Thoracic aorta (tissue), 2 donors: Measurements from ENCODE around the gene MTMR12. TPM values are rescaled to one million over a fixed set of nuclear protein-coding genes. Genes with fewer than 3 reads are reported as not detected.

Source experiments
- ATAC-seq: fragments of 150-250 bp; one replicate; pipeline ENCODE4 v1.8.0; 2017; ENCODE audit warnings: low read depth; ENCODE audit not compliant: insufficient number of reproducible peaks, low FRiP score
- DNase-seq: peaks from one replicate; pipeline ENCODE4 v3.0.0-alpha.2; 2020; ENCODE audit warnings: low spot score
- H3K27ac ChIP-seq, 2 donors: fragments of 200-600 bp; sonication (generic); 1 replicate in 1 of 2; 2 replicates in 1 of 2; pipeline ENCODE4 v1.5.1; 2016; ENCODE audit warnings: mild to moderate bottlenecking in 2 of 2, moderate library complexity in 2 of 2
- H3K27me3 ChIP-seq: fragments of 200-600 bp; sonication (generic); replicated peaks from 2 replicates; pipeline ENCODE4 v1.6.0; 2016; ENCODE audit warnings: mild to moderate bottlenecking; ENCODE audit not compliant: insufficient read depth
- H3K36me3 ChIP-seq: fragments of 200-600 bp; sonication (generic); one replicate; pipeline ENCODE4 v1.5.1; 2016
- H3K4me1 ChIP-seq, 2 donors: fragments of 200-600 bp; sonication (generic); 1 replicate in 1 of 2; 2 replicates in 1 of 2; pipeline versions ENCODE4 v1.5.1 to v1.6.0; 2016; ENCODE audit warnings: low read depth in 2 of 2, mild to moderate bottlenecking in 1 of 2; ENCODE audit not compliant: control insufficient read depth in 1 of 2
- H3K4me3 ChIP-seq: fragments of 200-600 bp; sonication (generic); 2 replicates; pipeline ENCODE4 v1.5.1; 2016; ENCODE audit warnings: mild to moderate bottlenecking
- H3K9me3 ChIP-seq: fragments of 200-600 bp; sonication (generic); 2 replicates; pipeline ENCODE4 v1.5.1; 2016
- CTCF ChIP-seq: fragments of 200-600 bp; sonication (generic); IDR thresholded peaks from one replicate; pipeline ENCODE4 v1.5.1; 2019; ENCODE audit warnings: antibody characterized with exemption
- total RNA-seq, 2 donors: library from RNA; depleted of rRNA; stranded (reverse); fragments of >200 nt; gene quantifications; one replicate each; pipeline versions ENCODE4 v1.1.0 to v1.2.3, GENCODE V29; 2016

Gene MTMR12
- total RNA-seq, 2 donors from 2014 or later, result 23.6 to 45.0 TPM

DNA sequence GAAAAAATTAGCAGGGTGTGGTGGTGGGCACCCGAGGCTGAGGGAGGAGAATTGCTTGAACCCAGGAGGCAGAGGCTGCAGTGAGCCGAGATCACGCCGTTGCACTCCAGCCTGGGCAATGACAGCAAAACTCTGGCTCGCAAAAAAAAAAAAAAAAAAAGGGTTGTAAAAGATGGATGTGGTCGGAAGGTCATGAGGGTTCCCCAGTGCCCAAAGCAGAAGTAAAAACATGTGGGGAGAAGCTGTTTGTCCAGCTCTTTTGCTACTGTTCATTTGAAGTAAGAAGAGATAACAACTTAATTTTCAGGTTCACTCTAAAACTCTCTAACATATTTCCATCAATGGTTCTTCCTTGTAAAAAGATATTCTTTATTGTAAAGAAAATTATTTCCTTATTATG, 81.5 kb downstream of the MTMR12 start:
- Histone ChIP-seq H3K4me1 (peaks cover 25 to 32% of the 10 kb centered on the region in 2 donors), H3K9me3 (no peaks in the 10 kb centered on the region), H3K4me3 (no peak overlapping the region), H3K27ac (no peak overlapping the region), H3K36me3 (peaks cover 12% of the 10 kb centered on the region), H3K27me3 (no peaks in the 10 kb centered on the region)
- no peak for TF ChIP-seq CTCF
- DNase-seq (no peak), ATAC-seq (no peak)

- no peak for TF ChIP-seq CTCF
- peaks cover 12% of the 10 kb centered on the region for H3K36me3 ChIP-seq
- no peak overlapping the region for H3K27ac ChIP-seq
- no peak overlapping the region for H3K4me3 ChIP-seq
- no peaks in the 10 kb centered on the region for H3K9me3 ChIP-seq
- DNase-seq, result no peak
- ATAC-seq, result no peak
- H3K27me3 ChIP-seq, result no peaks in the 10 kb centered on the region
- H3K4me1 ChIP-seq, result peaks cover 25 to 33% of the 10 kb centered on the region in 2 donors
These were observed 82.2 kb downstream of the MTMR12 start for GRCh38 chr5:32230356-32231099.

DNA sequence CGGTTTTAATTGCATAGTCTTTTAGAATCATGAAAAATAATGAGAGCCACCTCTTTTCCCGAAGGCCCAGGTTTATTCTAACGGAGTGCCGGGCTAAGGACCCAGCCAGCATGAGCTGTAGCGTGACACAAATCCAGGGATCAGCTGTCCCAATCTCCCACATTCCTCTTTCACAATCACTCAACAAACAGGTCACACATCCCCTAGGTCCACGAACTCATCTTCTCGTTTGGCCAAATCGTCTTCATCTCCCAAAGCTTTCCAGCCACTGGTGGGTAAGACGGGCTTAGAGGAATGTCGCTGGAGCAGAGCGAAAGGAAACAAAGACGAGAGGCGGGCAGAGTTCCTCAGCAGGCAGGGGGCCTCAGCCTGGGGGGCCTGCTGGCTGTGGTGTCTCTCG, 83.2 kb downstream of the MTMR12 start:
- peaks cover 23 to 36% of the 10 kb centered on the region in 2 donors for H3K4me1 ChIP-seq
- DNase-seq, result no peak
- peaks cover 12% of the 10 kb centered on the region for H3K36me3 ChIP-seq
- no peak overlapping the region for H3K27ac ChIP-seq
- ATAC-seq, result no peak
- no peaks in the 10 kb centered on the region for H3K27me3 ChIP-seq
- no peak for TF ChIP-seq CTCF
- no peak overlapping the region for H3K4me3 ChIP-seq
- no peaks in the 10 kb centered on the region for H3K9me3 ChIP-seq

DNA sequence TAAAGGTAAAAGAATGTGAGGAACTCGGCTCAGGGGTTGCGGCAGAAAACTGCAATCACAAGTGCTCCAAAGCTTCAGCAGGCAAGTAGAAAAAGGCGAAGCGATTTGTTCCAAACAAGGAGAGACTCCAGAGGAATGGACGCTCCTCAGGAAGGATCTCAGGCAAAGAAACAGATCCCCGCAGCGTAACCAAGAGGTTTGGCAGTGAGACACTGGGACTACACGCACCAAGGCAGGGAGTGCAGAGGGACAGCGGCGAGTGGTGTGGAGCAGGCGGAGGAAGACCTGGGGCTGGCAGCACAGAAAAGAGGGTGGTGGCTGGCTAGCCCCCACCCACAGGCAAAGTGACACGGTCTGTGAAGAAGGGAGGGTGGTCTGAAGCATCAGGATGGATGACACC, 83.9 kb downstream of the MTMR12 start:
- Histone ChIP-seq H3K27ac (no peak overlapping the region), H3K4me1 (peaks cover 19 to 28% of the 10 kb centered on the region in 2 donors), H3K36me3 (peaks cover 12% of the 10 kb centered on the region), H3K27me3 (no peaks in the 10 kb centered on the region), H3K9me3 (no peaks in the 10 kb centered on the region), H3K4me3 (no peak overlapping the region)
- no peak for ATAC-seq
- TF ChIP-seq CTCF, result no peak
- DNase-seq, result no peak

DNA sequence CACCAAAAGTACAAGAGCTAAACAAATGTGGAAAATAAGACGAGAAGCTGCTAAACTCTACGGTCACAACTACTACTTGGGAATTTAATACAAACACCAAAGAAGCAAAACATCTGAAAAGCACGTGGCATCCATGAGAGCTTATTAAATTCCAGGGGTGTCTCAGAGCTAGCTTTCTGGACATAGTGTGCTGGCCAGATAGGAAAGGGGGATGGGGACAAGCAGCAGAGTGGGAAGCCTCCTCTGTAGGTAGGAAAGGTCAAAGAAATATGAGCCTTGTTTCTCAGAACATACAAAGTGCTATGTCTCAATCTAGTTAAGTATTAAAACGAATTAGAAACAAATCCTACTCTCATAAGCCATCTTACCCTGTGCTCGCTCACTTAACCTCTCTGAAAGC, 87.3 kb downstream of the MTMR12 start:
- Histone ChIP-seq H3K27me3 (no peaks in the 10 kb centered on the region), H3K4me1 (peaks cover 3 to 6% of the 10 kb centered on the region in 2 donors), H3K27ac (no peak overlapping the region), H3K4me3 (no peak overlapping the region), H3K36me3 (peaks cover 12% of the 10 kb centered on the region), H3K9me3 (no peaks in the 10 kb centered on the region)
- DNase-seq (no peak), ATAC-seq (no peak)
- TF ChIP-seq CTCF, result no peak
